ENCODE results near the gene YWHAG.
"Not testable (repeated sequence)": the region's sequence is repeated elsewhere in the genome, so short reads cannot be mapped to it uniquely, and the experiment has no call there.

Gene YWHAG

DNA sequence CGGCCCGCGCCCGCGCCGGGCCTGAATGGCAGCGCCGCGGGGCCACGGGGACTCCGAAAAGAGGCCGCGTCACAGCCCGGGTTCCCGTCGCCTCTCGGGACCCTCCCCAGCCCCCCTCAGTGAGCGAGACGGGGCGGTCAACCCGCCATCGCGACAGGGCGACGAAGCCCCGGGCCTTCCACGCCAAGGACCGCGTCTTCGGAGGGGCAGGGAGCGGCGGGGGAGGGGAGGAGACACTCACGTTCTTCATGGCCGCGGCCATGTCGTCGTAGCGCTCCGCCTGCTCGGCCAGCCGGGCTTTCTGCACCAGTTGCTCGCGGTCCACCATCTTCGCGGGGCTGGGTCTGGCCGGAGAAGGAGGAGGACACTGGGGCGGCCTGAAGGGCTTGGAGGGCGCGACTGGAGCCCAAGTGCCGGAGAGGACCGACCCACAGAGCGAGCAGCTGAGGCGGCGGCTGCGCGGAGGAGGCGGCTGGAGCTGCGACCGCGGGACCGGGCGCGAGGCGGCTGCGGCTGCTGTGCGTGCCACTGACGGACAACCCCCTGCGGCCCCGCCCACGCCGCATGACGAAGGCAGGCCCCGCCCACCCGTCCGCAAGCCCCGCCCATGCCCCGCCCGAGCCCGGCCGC, at the start of gene YWHAG:
Gene YWHAG, minus strand, starts transcription at position 511 of the 630 bp plus-strand sequence. Its CDS starts 183 bp downstream, at position 328.
- DNase-seq (ENCODE audit: low read depth in 2 of 2, low spot score in 1 of 2): peak; percentile 65 to 82

DNA sequence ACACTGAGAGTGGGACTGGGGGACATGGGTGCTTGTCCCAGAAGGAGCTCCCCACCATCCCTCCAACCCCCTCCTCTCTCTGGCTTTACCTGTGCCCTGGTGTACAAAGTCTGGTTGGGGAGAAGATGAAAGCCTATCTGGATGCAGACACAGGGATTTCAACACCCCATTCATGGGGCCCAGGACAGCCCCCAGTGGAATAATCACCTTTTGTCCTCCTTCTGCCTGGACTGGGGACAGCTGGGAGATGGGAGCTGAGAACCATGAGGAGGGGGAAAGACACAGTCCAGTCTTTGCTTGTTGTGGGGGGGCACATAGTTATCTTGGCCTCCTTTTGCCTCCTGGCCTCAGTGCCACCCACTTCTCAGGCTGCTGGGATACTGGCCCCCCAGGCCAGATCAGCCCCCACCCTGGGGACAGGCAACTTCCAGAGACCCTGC, 49.4 kb upstream of the YWHAG start:
- no peak for DNase-seq (ENCODE audit: low read depth in 2 of 2, low spot score in 1 of 2)

DNA sequence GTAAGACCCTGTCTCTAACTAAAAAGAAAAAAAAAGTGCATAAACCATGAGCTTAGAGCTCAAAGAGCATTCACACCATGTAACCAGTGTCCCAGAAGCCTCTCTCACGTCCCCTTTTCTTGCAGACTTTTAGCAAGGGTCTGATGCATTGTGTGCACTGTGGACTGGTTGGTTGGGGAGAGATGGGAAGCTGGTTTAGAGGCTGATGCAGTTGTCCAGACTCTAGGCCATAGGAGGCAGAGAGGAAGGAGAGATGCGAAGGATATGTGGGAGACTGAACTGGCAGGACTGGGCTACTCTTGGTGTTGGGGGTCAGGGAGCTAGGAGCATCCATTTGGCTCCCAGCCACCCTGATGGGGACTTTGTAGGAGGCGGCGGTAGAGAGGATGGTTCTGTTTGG, 48.9 kb upstream of the YWHAG start:
- DNase-seq (ENCODE audit: low read depth in 2 of 2, low spot score in 1 of 2): no peak

DNA sequence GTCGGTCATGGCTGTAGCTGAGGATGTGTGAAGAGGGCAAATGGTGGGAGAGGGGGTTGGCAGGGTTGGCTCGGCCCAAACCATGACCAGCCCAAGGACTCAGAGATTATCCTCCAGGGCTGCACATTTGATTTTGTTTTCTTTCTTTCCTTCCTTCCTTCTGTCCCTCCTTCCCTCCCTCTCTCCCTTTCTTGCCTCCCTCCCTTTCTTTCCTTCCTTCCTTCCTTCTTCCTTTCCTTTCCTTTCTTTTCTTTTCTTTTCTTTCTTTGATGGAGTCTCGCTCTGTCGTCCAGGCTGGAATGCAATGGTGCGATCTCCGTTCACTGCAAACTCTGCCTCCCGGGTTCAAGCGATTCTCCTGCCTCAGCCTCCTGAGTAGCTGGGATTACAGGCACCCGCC, 46.9 kb upstream of the YWHAG start:
- no peak for DNase-seq (ENCODE audit: low read depth in 2 of 2, low spot score in 1 of 2)

DNA sequence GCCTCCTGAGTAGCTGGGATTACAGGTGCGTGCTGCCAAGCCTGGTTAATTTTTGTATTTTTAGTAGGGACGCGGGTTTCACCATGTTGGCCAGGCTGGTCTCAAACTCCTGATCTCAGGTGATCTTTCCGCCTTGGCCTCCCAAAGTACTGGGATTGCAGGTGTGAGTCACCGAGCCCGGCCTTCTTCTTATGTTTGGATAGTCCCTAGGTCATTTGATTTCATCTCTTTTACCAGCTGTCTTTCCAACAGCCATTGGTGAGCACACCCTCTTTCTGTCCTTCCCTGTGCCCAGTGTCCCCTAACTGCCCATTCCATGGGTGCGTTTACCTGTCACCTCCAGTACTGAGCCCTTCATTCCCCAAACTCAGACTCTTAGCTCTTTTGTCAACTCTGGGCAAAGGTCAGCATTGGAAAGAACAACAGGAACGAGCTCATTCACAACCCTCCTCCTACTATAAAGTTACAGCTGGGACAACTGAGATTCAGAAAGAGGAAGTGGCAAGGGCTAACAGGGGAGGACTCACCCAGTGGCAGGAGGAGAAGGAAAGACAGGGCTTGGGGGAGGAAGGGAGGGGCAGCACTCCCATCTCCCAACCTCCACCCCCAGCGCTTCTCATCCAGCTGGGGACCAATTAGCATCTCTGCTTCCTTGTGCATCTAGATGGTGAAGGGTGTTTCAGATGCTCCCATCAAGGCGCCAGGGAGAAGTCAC, 45.1 kb upstream of the YWHAG start:
- no peak for DNase-seq (ENCODE audit: low read depth in 2 of 2, low spot score in 1 of 2)

DNA sequence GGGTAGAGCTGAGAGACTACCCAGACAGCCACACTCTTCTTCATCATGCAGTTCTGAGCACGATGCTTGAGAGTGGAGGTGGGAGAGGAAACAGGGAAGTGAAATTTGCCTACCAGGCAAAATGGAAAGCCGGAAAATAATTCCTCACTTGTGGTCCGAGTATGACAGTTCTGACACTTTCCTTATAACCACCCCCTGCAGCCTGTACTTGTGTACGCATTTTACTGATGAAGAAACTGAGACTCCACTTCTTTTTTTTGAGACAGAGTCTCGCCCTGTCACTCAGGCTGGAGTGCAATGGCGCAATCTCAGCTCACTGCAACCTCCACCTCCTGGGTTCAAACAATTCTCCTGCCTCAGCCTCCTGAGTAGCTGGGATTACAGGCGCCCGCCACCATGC, 44.3 kb upstream of the YWHAG start:
- DNase-seq (ENCODE audit: low read depth in 2 of 2, low spot score in 1 of 2): not testable (repeated sequence)

DNA sequence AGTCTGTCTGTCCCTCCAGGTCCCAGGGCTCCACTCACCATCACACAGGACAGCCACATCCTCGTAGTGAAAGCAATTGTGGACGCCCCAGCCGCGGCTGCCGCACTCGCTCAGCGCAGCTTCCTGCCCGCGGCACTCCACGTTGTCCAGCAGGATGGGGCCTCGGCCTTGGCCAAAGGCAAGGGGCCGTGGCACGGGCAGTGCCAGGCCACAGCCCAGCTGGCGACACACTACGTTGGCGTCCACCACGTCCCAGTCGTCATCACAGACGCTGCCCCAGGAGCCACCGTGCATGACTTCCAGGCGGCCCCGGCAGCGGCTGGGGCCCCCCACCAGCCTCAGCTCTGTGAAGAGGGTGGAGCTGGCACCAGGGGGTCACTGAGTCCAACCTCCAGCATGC, 41.5 kb upstream of the YWHAG start:
- DNase-seq (ENCODE audit: low read depth in 2 of 2, low spot score in 1 of 2): no peak

DNA sequence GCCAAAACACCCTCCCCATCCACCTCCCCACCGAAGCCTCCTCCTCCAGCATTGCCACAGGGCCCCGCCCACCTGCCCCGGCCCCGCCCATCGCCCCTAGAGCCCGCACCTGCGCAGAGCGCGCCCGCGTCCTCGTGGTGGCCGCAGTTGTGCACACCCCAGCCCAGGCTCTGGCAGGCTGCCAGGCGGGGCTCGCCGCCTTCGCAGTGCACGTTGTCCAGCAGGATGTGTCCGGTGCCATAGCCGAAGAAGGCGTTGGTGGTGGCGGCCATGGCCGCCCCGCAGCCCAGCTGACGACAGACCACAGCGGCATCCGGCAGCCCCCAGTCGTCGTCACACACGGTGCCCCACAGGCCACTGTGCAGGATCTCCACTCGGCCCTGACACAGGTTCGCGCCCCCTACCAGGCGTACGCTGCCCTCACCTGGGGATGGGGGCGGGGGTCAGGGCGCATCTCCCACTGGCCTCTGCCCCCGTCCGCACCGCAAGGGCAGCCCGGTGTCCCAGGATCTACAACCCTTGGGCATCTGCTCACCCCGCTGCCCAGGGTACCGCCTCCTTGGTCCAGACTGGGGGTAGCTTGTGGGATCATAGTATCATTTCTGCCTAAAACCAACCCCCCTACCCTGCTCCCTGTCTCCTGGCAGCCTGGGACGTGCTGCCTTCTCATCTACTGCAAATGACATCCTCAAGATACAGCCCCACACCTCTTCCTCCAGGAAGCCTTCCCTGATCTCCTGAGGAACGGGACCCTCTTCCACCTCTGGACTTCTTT, 38.8 kb upstream of the YWHAG start:
- DNase-seq (ENCODE audit: low read depth in 2 of 2, low spot score in 1 of 2): peak; percentile 59 to 66

DNA sequence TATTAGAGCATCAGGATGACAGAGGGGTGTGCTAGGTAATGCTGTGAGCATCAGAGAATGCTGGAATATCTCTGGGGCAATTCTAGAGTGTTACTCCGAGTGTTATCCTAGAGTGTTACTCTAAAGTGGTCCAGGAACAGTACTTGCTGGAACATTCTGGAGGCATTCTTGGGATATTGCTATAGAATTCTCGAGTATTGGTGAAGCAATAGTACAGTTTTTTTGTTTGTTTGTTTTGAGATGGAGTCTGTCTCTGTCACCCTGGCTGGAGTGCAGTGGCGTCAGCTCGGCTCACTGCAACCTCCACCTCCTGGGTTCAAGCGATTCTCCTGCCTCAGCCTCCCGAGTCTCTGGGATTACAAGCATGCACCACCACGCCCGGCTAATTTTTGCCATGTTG, 38.1 kb upstream of the YWHAG start:
- no peak for DNase-seq (ENCODE audit: low read depth in 2 of 2, low spot score in 1 of 2)

DNA sequence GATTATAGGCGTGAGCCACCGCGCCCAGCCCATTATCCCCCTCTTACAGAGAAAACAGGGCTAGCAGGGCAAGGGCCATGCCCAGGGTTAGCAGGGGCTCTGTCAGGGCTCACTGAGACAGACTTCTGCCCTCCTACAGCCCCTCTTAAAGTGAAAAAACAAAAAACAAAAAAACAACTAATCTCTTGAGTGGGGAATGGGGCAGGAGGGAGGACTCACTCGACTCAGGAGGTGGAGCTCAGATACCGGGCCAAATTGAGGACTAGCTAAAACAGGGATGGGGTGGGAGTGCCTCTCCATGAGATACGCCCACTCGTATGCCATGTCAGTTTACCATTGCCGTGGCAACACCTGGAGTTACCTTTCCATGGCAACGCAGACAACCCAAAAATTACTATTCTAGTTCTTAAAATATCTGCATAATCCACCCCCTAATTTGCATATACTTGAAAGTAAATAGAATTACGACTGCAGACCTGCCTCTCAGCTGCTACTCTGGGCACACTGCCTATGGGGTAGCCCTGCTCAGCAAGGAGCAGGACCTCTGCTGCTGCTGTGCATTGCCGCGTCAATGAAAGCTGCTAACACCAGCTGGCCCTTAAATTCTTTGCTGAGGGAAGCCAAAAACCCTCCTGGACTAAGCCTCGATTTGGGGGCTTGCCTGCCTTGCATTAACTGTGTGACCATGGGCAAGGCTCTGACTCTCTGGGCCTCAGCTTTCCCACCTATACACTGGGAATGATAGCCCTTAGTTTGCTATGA, 37.4 kb upstream of the YWHAG start:
- DNase-seq (ENCODE audit: low read depth in 2 of 2, low spot score in 1 of 2): no peak

DNA sequence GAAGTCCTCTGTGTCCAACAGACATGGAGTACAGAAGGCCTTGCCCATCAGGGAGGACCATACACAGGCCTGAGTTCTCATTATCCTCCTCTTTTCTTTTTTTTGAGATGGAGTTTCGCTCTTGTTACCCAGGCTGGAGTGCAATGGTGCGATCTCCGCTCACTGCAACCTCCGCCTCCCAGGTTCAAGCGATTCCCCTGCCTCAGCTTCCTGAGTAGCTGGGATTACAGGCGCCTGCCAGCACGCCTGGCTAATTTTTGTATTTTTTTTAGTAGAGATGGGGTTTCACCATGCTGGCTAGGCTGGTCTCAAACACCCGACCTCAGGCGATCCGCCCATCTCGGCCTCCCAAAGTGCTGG, 36.8 kb upstream of the YWHAG start:
- not testable (repeated sequence) for DNase-seq (ENCODE audit: low read depth in 2 of 2, low spot score in 1 of 2)

DNA sequence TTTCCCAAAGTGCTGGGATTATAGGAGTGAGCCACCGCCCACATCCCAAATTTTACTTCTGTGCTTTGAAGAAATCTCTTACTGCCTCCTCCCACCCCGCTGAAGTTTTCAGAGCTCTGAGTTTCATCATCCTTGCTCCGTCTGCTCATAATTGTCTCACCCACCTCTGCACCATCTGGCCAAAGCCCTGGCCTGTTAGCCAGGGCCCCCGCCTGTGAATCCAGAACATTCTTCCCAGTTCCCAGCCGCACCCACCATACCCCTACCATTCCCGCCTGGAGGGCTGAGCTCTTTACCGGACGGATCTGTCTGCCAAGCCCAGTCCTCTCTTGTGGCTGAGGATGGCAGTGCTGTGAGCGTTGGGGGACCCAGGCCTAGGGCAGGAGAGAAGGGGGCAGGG, 36.2 kb upstream of the YWHAG start:
- no peak for DNase-seq (ENCODE audit: low read depth in 2 of 2, low spot score in 1 of 2)

DNA sequence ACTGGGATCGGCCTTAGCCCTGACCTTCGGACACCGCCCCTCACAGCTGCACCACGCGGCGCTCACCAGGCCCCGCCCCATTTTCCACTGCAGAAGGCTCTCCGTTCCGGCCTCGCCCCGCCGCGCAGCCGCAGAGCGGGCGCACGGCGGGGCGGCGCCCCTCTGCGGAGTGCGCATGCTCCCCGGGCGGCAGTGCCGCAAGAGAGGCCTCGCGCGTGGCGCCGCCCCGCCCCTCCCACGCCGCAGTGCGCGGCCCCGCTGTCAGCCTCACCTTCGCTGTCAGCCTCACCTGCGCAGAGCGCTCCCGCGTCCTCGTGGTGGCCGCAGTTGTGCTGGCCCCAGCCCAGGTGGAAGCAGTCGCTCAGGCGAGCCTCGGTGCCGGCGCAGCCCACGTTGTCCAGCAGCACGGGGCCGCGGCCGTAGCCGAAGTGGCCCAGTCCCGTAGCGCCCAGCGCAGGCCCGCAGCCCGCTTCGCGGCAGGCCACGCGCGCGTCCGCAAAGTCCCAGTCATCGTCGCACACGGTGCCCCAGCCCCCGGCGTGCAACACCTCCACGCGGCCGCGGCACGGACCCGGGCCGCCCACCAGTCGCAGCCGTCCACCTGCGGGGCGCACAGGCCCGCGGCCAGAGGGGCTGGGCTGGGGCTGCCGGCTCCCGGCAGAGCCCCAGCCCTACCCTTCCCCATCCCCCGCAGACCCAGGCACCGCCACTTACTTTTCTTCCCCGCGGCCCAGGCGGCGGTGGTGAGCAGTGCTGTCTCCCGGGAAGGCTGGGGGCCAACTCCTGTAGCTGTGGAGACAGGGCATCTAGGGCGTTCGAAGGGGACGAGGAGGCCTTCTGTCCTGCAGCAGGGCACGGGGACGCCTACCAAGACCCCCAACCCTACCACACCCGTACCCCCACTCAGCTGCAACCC, 34.6 kb upstream of the YWHAG start:
- DNase-seq (ENCODE audit: low read depth in 2 of 2, low spot score in 1 of 2): peak; percentile 70 to 82

DNA sequence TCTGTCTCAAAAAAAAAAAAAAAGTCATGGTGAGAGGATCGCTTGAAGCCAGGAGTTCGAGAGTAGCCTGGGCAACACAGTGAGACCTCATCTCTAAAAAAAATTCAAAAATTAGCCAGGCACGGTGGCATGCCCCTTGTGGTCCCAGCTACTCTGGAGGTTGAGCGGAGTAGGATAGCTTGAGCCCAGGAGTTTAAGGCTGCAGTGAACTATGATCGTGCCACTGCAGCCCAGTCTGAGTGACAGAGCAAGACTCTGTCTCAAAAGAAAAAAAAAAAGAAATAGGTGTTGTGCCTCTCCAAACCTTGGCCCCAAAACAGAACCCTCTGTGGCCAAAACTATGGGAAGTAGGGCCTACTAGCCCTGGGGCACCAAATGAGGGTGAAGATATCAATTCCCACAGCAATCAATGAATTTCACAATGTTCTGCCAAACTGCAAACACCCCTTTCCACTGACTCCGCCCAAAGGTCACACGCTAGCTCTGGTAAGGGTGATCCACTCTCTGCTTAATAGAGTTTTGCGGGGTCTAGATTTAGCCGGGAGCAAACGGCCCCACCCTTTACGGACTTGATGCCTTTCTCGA, 33.8 kb upstream of the YWHAG start:
- no peak for DNase-seq (ENCODE audit: low read depth in 2 of 2, low spot score in 1 of 2)

DNA sequence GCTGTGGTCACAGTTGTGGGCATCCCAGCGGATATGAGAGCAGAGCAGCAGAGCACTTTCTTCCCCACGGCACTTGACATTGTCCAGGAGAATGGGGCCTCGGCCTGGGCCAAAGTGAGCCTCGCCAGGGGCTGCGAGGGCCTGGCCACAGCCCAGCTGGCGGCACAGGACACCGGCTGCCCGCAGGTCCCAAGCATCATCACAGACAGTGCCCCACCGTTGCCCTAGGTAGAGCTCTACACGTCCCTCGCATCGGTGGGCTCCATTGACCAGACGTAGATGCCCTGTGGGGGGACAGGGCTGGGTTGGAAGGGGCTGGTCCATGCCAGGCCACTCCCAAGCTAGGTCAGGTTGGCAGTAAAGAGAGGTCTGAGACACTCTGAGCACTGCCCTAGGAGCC, 31.3 kb upstream of the YWHAG start:
- no peak for DNase-seq (ENCODE audit: low read depth in 2 of 2, low spot score in 1 of 2)

DNA sequence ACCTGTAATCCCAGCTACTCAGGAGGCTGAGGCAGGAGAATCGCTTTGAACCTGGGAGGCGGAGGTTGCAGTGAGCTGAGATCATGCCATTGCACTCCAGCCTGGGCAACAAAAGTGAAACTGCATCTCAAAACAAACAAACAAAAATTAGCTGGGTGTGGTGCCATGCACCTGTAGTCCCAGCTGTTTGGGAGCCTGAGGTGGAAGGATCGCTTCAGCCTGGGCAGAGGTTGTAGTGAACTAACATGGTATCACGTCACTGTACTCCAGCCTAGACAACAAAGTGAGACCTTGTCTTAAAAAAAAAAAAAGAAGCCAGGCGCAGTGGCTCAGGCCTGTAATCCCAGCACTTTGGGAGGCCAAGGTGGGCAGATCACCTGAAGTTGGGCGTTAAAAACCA, 29.0 kb upstream of the YWHAG start:
- not testable (repeated sequence) for DNase-seq (ENCODE audit: low read depth in 2 of 2, low spot score in 1 of 2)

DNA sequence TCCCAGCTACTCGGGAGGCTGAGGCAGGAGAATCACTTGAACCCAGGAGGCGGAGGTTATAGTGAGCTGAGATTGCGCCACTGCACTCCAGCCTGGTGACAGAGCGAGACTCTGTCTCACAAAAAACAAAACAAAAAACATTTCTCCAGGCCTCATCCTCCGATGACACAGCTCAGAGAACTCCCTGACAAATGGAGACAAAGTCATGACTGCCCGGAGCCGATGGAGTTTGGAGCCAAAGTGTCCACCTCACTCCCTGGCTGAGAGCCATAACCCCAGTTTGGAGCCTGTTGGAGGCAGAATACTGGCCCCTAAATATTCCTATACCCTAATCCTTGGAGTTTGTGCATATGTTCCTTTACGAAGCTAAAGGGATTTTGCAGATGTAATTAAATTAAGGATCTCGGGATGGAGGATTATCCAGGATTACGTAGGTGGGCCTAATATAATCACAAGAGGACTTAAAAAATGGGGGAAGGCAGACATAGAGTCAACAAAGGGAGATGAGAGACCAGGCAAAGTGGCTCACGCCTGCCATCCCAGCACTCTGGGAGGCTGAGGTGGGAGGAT, 28.0 kb upstream of the YWHAG start:
- DNase-seq (ENCODE audit: low read depth in 2 of 2, low spot score in 1 of 2): no peak

DNA sequence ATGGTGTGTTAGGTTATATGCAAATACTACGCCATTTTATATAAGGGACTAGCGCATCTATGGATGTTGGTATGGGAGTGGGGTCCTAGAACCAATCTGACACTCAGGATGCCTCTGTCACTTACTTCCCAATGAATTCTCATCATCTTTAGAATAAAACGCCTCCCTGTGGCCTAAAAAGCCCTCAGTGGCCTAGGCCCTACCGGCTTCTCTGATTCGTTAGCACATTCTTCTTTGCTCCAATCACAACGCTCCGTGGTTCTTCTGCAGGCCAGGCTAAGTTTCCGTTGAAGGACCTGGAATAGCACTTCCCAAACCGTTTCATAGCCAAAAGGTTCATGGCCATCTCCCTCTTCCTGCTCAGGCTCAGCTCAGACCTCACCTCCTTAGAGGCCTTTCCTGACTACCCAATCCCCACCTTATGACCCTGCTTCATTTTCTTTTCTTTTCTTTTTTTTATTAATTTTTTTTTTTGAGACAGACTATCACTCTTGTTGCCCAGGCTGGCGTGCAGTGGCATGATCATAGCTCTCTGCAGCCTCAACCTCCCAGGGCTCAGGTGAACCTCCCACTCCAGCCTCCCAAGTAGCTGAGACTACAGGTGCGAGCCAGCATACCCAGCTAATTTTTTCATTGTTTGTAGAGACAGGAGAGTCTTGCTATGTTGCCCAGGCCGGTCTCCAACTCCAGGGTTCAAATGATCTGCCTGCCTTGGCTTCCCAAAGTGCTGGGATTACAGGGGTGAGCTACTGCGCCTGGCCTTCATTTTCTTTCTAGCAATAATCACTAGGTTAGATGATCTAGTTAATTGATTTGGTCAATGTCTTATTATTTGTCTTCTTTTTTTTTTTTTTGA, 24.5 kb upstream of the YWHAG start:
- no peak for DNase-seq (ENCODE audit: low read depth in 2 of 2, low spot score in 1 of 2)

DNA sequence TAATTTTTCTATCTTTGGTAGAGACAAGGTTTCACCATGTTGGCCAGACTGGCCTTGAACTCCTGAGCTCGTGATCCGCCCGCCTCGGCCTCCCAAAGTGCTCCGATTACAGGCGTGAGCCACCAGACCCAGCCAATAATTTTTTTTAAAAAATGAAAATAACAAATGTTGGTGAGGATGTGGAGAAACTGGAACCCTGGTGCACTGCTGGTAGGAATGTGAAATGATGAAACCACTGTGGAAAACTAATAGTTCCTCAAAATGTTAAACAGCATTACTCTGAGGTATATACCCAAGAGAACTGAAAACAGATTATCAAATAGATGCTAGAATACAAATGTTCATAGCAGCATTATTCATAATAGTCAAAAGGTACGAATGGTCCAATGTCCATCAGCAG, 23.0 kb upstream of the YWHAG start:
- no peak for DNase-seq (ENCODE audit: low read depth in 2 of 2, low spot score in 1 of 2)
